Measurements from ENCODE around the gene STXBP3. TPM values are rescaled to one million over a fixed set of nuclear protein-coding genes. Genes with fewer than 3 reads are reported as not detected.

Gene STXBP3
- polyA plus RNA-seq, 3 donors = 32.3 to 56.2 (median 48.3) TPM

DNA sequence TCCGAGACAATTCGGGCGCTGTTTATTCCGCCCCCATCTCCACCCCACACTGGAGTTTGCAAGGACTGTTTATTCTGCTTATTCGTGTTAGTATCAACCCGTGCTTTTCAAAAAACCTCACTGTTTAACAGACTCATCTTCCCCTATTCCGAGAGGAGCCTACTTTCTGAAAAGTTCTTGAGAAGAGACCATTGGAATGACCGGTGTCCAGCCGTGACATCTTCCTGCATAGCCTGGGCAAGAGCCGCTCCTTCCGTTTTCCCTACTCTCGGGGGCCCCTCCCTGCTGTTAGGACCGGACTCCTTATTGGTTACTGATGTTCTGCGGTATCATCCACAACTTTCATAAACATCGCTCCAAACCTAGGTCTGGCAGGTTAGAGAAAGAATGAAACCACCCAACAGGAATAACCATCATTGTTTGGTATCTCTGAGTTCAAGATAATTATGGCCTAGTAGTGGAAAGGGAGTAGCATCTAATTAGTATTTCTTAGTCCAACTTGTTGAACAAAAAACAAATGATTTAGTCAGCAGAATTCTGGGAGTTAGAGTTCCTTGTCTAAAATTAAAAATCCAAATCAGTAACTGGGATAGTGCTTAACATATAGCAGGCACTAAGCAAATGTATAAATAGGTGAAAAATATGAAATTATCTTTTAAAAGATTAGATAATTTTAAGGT, 837 bp downstream of the STXBP3 start:
- intact Hi-C loops (cut with micrococcal nuclease) = loop anchor here (2.0 to 10.0 kb wide), 5 partner anchors 53 to 350 kb away; partner anchors contain the start of genes EEIG2 (in 1 of the 2) and PRPF38B (in 1 of the 2)
- Histone ChIP-seq H3K27me3 (ENCODE audit: control insufficient read depth in 2 of 2, insufficient read depth in 2 of 2, low read length in 2 of 2) (no peaks in the 10 kb centered on the region), H3K9me3 (replicated peaks in 1 of 2; ENCODE audit: control insufficient read depth in 1 of 2, insufficient read depth in 1 of 2, low read length in 2 of 2) (no peaks in the 10 kb centered on the region), H3K9ac (ENCODE audit: insufficient read depth, low read length, poor library complexity, severe bottlenecking) (peak overlapping the region; percentile 98), H3K4me1 (ENCODE audit: control insufficient read depth in 1 of 2, insufficient read depth in 2 of 2, low read length in 2 of 2) (peaks cover 12 to 20% of the 10 kb centered on the region in 2 donors), H3K4me2 (replicated peaks; ENCODE audit: extremely low read depth, low read length, poor library complexity, severe bottlenecking) (peak overlapping the region; percentile 85), H3K79me2 (ENCODE audit: insufficient read depth, low read length) (peaks cover 54% of the 10 kb centered on the region), H3K4me3 (replicated peaks in 1 of 3; ENCODE audit: low read depth in 2 of 3, low read length in 3 of 3) (peak overlapping the region; percentile 79 to 99 (median 85)), H3K27ac (ENCODE audit: low read depth in 1 of 2, low read length in 2 of 2) (peak overlapping the region; percentile 97 to 100), H3K36me3 (replicated peaks in 1 of 2; ENCODE audit: control insufficient read depth in 1 of 2, insufficient read depth in 2 of 2, low read length in 2 of 2) (peaks cover 6 to 18% of the 10 kb centered on the region in 2 donors), H2AFZ (ENCODE audit: insufficient read depth, low read depth, low read length, poor library complexity, severe bottlenecking) (peak overlapping the region; percentile 45), H4K20me1 (ENCODE audit: insufficient read depth, low read length) (peaks cover 41% of the 10 kb centered on the region)
- Mint-ChIP-seq H3K4me1 (peaks cover 33% of the 10 kb centered on the region), H3K27me3 (ENCODE audit: low read depth in 3 of 3) (no peaks in the 10 kb centered on the region), H3K27ac (peak overlapping the region; percentile 99 to 100 (median 99)), H3K4me3 (peak overlapping the region; percentile 91 to 99), H3K9me3 (peaks cover 0 to 1% (median 0%) of the 10 kb centered on the region in 7 donors), H3K36me3 (peaks cover 7 to 17% of the 10 kb centered on the region in 2 donors)
- DNase-seq = peak; percentile 80 to 91 (median 84)
- TF ChIP-seq, protein P1, sequence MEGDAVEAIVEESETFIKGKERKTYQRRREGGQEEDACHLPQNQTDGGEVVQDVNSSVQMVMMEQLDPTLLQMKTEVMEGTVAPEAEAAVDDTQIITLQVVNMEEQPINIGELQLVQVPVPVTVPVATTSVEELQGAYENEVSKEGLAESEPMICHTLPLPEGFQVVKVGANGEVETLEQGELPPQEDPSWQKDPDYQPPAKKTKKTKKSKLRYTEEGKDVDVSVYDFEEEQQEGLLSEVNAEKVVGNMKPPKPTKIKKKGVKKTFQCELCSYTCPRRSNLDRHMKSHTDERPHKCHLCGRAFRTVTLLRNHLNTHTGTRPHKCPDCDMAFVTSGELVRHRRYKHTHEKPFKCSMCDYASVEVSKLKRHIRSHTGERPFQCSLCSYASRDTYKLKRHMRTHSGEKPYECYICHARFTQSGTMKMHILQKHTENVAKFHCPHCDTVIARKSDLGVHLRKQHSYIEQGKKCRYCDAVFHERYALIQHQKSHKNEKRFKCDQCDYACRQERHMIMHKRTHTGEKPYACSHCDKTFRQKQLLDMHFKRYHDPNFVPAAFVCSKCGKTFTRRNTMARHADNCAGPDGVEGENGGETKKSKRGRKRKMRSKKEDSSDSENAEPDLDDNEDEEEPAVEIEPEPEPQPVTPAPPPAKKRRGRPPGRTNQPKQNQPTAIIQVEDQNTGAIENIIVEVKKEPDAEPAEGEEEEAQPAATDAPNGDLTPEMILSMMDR (IDR thresholded peaks at IDR 0.05) = no peak
- 0% methylated on average over 11 of the region's 15 CpGs for WGBS (ENCODE audit: insufficient coverage)

DNA sequence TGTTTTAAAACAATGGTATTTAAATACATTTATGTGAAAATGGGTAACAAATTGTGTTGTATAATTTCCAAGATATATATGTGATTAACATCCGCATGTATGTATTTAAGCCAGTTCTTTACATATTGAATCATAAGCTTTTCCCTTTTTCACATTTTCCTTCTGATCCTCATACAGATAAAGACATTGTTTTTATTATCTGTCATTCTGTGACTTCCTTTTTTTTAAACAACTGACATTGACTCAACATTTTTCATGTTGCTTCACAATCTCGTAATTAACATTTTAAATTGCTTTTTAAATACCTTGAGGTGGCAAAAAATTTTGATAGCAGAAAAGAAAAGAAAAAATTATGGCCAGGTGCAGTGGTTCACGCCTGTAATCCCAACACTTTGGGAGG, 1.4 kb downstream of the STXBP3 start:
- 60% methylated on average over 1 of the region's 3 CpGs for WGBS (ENCODE audit: insufficient coverage)
- peak overlapping the region in 1 of 2 donors; percentile 99 for H3K4me3 Mint-ChIP-seq
- peaks cover 46% of the 10 kb centered on the region for H4K20me1 ChIP-seq (ENCODE audit: insufficient read depth, low read length)
- H3K36me3 Mint-ChIP-seq = peaks cover 12 to 22% of the 10 kb centered on the region in 2 donors
- H3K9me3 Mint-ChIP-seq = peaks cover 0 to 1% (median 0%) of the 10 kb centered on the region in 7 donors
- intact Hi-C loops (cut with micrococcal nuclease) = loop anchor here (2.0 to 10.0 kb wide), 5 partner anchors 53 to 349 kb away; partner anchors contain the start of genes EEIG2 (in 1 of the 2) and PRPF38B (in 1 of the 2)
- no peaks in the 10 kb centered on the region for H3K27me3 ChIP-seq (ENCODE audit: control insufficient read depth in 2 of 2, insufficient read depth in 2 of 2, low read length in 2 of 2)
- H3K9ac ChIP-seq (ENCODE audit: insufficient read depth, low read length, poor library complexity, severe bottlenecking) = peak overlapping the region; percentile 98
- peak overlapping the region; percentile 99 to 100 (median 99) for H3K27ac Mint-ChIP-seq
- peak overlapping the region; percentile 85 for H3K4me2 ChIP-seq (replicated peaks; ENCODE audit: extremely low read depth, low read length, poor library complexity, severe bottlenecking)
- H3K9me3 ChIP-seq (replicated peaks in 1 of 2; ENCODE audit: control insufficient read depth in 1 of 2, insufficient read depth in 1 of 2, low read length in 2 of 2) = no peaks in the 10 kb centered on the region
- peak; percentile 34 to 59 (median 57) for DNase-seq
- no peaks in the 10 kb centered on the region for H3K27me3 Mint-ChIP-seq (ENCODE audit: low read depth in 3 of 3)
- H3K4me1 Mint-ChIP-seq = peaks cover 30% of the 10 kb centered on the region
- peak overlapping the region; percentile 97 to 100 for H3K27ac ChIP-seq (ENCODE audit: low read depth in 1 of 2, low read length in 2 of 2)
- H2AFZ ChIP-seq (ENCODE audit: insufficient read depth, low read depth, low read length, poor library complexity, severe bottlenecking) = no peak overlapping the region
- peak overlapping the region; percentile 79 to 99 (median 85) for H3K4me3 ChIP-seq (replicated peaks in 1 of 3; ENCODE audit: low read depth in 2 of 3, low read length in 3 of 3)
- TF ChIP-seq, protein P1 (IDR thresholded peaks at IDR 0.05) = no peak
- H3K4me1 ChIP-seq (ENCODE audit: control insufficient read depth in 1 of 2, insufficient read depth in 2 of 2, low read length in 2 of 2) = peaks cover 12 to 20% of the 10 kb centered on the region in 2 donors
- H3K36me3 ChIP-seq (replicated peaks in 1 of 2; ENCODE audit: control insufficient read depth in 1 of 2, insufficient read depth in 2 of 2, low read length in 2 of 2) = peaks cover 10 to 24% of the 10 kb centered on the region in 2 donors
- H3K79me2 ChIP-seq (ENCODE audit: insufficient read depth, low read length) = peaks cover 59% of the 10 kb centered on the region
